MM.1S (cell line): ENCODE measurements around the gene SLC27A6.

Experiments
- EZH2 ChIP-seq: fragments of 300-600 bp; sonication (generic); optimal IDR thresholded peaks from 2 replicates; pipeline ENCODE3; 2017; ENCODE audit warnings: low read depth, mild to moderate bottlenecking, antibody characterized with exemption, low read length, mixed read lengths
- TF ChIP-seq, protein P1 (sequence below): fragments of 300-600 bp; sonication (generic); IDR thresholded peaks from 2 replicates; pipeline ENCODE4 v1.5.1; 2016; ENCODE audit warnings: antibody characterized with exemption, low read length, mixed read lengths

DNA sequence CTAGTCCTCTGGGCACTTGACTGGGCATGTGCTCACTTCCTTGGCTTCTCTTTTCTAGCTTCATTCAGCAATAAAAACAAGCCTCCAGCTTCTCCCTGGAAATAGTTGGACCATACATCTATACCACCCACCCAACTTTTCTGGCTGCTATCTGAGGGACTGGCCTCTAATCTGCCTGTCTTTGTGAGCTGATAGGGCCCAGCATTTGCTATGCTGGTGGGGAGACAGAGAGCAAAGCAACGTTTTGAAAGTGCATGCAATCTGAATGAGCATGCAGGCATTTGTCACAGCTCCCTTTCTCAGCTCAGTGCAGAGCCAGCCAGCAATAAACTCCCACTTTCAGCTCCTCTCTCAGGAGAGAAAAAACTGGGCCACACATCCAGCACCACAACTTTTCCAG lies 78.6 kb downstream of the SLC27A6 start:
- TF ChIP-seq, protein P1, sequence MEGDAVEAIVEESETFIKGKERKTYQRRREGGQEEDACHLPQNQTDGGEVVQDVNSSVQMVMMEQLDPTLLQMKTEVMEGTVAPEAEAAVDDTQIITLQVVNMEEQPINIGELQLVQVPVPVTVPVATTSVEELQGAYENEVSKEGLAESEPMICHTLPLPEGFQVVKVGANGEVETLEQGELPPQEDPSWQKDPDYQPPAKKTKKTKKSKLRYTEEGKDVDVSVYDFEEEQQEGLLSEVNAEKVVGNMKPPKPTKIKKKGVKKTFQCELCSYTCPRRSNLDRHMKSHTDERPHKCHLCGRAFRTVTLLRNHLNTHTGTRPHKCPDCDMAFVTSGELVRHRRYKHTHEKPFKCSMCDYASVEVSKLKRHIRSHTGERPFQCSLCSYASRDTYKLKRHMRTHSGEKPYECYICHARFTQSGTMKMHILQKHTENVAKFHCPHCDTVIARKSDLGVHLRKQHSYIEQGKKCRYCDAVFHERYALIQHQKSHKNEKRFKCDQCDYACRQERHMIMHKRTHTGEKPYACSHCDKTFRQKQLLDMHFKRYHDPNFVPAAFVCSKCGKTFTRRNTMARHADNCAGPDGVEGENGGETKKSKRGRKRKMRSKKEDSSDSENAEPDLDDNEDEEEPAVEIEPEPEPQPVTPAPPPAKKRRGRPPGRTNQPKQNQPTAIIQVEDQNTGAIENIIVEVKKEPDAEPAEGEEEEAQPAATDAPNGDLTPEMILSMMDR: no peak
- TF ChIP-seq EZH2: no peak
